SK-MEL-5 (cell line): Measurements from ENCODE around the gene LRRN4CL. TPM values are rescaled to one million over a fixed set of nuclear protein-coding genes. Genes with fewer than 3 reads are reported as not detected.

Source experiments
- small RNA-seq, 2 experiments: library from RNA; depleted of rRNA; stranded (forward); fragments of <200 nt; gene quantifications; one replicate each; pipeline ENCODE3, GENCODE V24; 2014
- total RNA-seq: library from RNA; depleted of rRNA; stranded (reverse); fragments of >200 nt; shearing (Covaris generic); gene quantifications from 2 replicates; pipeline ENCODE4 v1.2.3, GENCODE V29; 2014; rRNA removed

LRRN4CL gene
- total RNA-seq, 1 experiment from 2014 or later, result 1.1 TPM

Small RNAs within 50 kb of the gene (small RNA-seq; reads per million reads assigned to genes)
- 0 reads per million in 2 experiments for gene SNORA57

Other genes with a start within 250 kb of the LRRN4CL start
- 11.3 and 14.3 TPM in 2 replicates for gene AHNAK, start 142.7 kb downstream of the LRRN4CL start, total RNA-seq
- 1,631 and 1,643 TPM in 2 replicates for gene EEF1G, start 115.6 kb downstream of the LRRN4CL start, total RNA-seq
- 6.0 and 7.3 TPM in 2 replicates for gene TUT1, start 98.0 kb downstream of the LRRN4CL start, total RNA-seq
- 55.4 and 56.3 TPM in 2 replicates for gene MTA2, start 87.7 kb downstream of the LRRN4CL start, total RNA-seq
- gene EML3, start 76.8 kb downstream of the LRRN4CL start, total RNA-seq, result 9.1 and 9.7 TPM in 2 replicates
- 0.79 and 1.2 TPM in 2 replicates for gene ROM1, start 76.3 kb downstream of the LRRN4CL start, total RNA-seq
- gene B3GAT3, start 67.5 kb downstream of the LRRN4CL start, total RNA-seq, result 66.7 and 70.2 TPM in 2 replicates
- 141 and 170 TPM in 2 replicates for gene GANAB, start 42.9 kb downstream of the LRRN4CL start, total RNA-seq
- gene INTS5, start 36.2 kb downstream of the LRRN4CL start, total RNA-seq, result 11.8 and 14.1 TPM in 2 replicates
- gene C11orf98, start 24.3 kb downstream of the LRRN4CL start, total RNA-seq, result 48.5 and 73.7 TPM in 2 replicates
- gene CSKMT, start 24.2 kb downstream of the LRRN4CL start, total RNA-seq, result 4.5 and 6.5 TPM in 2 replicates
- gene UQCC3, start 17.9 kb downstream of the LRRN4CL start, total RNA-seq, result 10.2 and 10.3 TPM in 2 replicates
- 3.6 and 3.9 TPM in 2 replicates for gene LBHD1, start 17.3 kb downstream of the LRRN4CL start, total RNA-seq
- gene UBXN1, start 10.5 kb downstream of the LRRN4CL start, total RNA-seq, result 97.2 and 100 TPM in 2 replicates
- gene BSCL2, start 17.9 kb upstream of the LRRN4CL start, total RNA-seq, result 90.7 and 98.1 TPM in 2 replicates
- gene GNG3, start 18.1 kb upstream of the LRRN4CL start, total RNA-seq, result not detected in 2 replicates
- 4.1 and 5.1 TPM in 2 replicates for gene HNRNPUL2, start 37.9 kb upstream of the LRRN4CL start, total RNA-seq
- gene TTC9C, start 39.0 kb upstream of the LRRN4CL start, total RNA-seq, result 25.0 and 25.4 TPM in 2 replicates
- gene ZBTB3, start 64.6 kb upstream of the LRRN4CL start, total RNA-seq, result 5.0 and 5.2 TPM in 2 replicates
- gene POLR2G, start 72.0 kb upstream of the LRRN4CL start, total RNA-seq, result 85.8 and 95.1 TPM in 2 replicates
- gene TAF6L, start 81.9 kb upstream of the LRRN4CL start, total RNA-seq, result 19.7 and 22.6 TPM in 2 replicates
- gene TMEM179B, start 97.9 kb upstream of the LRRN4CL start, total RNA-seq, result 83.6 and 95.0 TPM in 2 replicates
- gene TMEM223, start 102.5 kb upstream of the LRRN4CL start, total RNA-seq, result 23.6 and 23.9 TPM in 2 replicates
- 11.4 and 16.3 TPM in 2 replicates for gene NXF1, start 115.9 kb upstream of the LRRN4CL start, total RNA-seq
- 16.1 and 18.1 TPM in 2 replicates for gene STX5, start 142.5 kb upstream of the LRRN4CL start, total RNA-seq
- gene TEX54, start 143.3 kb upstream of the LRRN4CL start, total RNA-seq, result not detected in 2 replicates
- gene WDR74, start 150.1 kb upstream of the LRRN4CL start, total RNA-seq, result 61.2 and 61.4 TPM in 2 replicates
- gene SLC3A2, start 191.4 kb upstream of the LRRN4CL start, total RNA-seq, result 734 and 765 TPM in 2 replicates
- 0.16 and 0.18 TPM in 2 replicates for gene CHRM1, start 231.8 kb upstream of the LRRN4CL start, total RNA-seq